K562 (cell line): ENCODE results near the gene PYROXD2. TPM values are rescaled to one million over a fixed set of nuclear protein-coding genes. Genes with fewer than 3 reads are reported as not detected.

ENCODE experiments used
- CAMTA2 ChIP-seq: fragments of 250-450 bp; sonication (Bioruptor Pico); conservative IDR thresholded peaks from 2 replicates; pipeline ENCODE4 v1.5.1; 2022
- CBX8 ChIP-seq: fragments of 200-600 bp; sonication (generic); IDR thresholded peaks from 2 replicates; pipeline ENCODE4 v1.6.1; 2012; ENCODE audit warnings: borderline replicate concordance, mixed run types, low read depth, mild to moderate bottlenecking, moderate library complexity, mixed read lengths, low read length, control low read depth, inconsistent platforms; ENCODE audit not compliant: poor library complexity, severe bottlenecking; ENCODE audit errors: extremely low read depth
- CC2D1A ChIP-seq: fragments of 450-650 bp; IDR thresholded peaks from 2 replicates; pipeline ENCODE4 v1.6.1; 2017; ENCODE audit warnings: mild to moderate bottlenecking
- CREB3 ChIP-seq: fragments of 450-650 bp; conservative IDR thresholded peaks from 2 replicates; pipeline ENCODE4 v1.6.1; 2016; ENCODE audit warnings: missing genetic modification characterization, low read depth, mild to moderate bottlenecking, missing compliant biosample characterization, moderate library complexity
- DMBX1 ChIP-seq: fragments of 250-450 bp; sonication (Bioruptor Pico); IDR thresholded peaks from 2 replicates; pipeline ENCODE4 v1.8.0; 2022; ENCODE audit warnings: inconsistent platforms, mild to moderate bottlenecking, moderate library complexity, borderline replicate concordance
- MBD1 ChIP-seq: fragments of 250-450 bp; sonication (Bioruptor Pico); IDR thresholded peaks from 2 replicates; pipeline ENCODE4 v1.8.0; 2022; ENCODE audit warnings: inconsistent platforms
- PHTF2 ChIP-seq: fragments of 250-450 bp; sonication (Bioruptor Pico); IDR thresholded peaks from 2 replicates; pipeline ENCODE4 v1.5.0; 2021; ENCODE audit warnings: mild to moderate bottlenecking
- PRDM10 ChIP-seq: fragments of 450-650 bp; IDR thresholded peaks from 2 replicates; pipeline ENCODE4 v1.6.1; 2018; ENCODE audit not compliant: partially characterized antibody
- SIN3A ChIP-seq, 2 experiments: fragments of 150-350 bp in 1 of 2; IDR thresholded peaks; 2 replicates each; pipeline ENCODE4 v1.6.1; 2011 to 2016; ENCODE audit warnings: borderline replicate concordance in 2 of 2, low read depth in 2 of 2, low read length in 2 of 2, mild to moderate bottlenecking in 2 of 2, moderate library complexity in 2 of 2; ENCODE audit not compliant: control insufficient read depth in 1 of 2
- USF1 ChIP-seq: sonication (generic); formaldehyde crosslinking; IDR thresholded peaks from 2 replicates; pipeline ENCODE4 v1.9.0; 2022; ENCODE audit warnings: mild to moderate bottlenecking, missing genetic modification reagents
- ZBTB12 ChIP-seq: fragments of 250-450 bp; sonication (Bioruptor Pico); IDR thresholded peaks from 2 replicates; pipeline ENCODE4 v1.4.0; 2020
- ZNF274 ChIP-seq: IDR thresholded peaks from 2 replicates; pipeline ENCODE4 v1.6.1; 2011; ENCODE audit warnings: low read depth, mild to moderate bottlenecking, low read length, moderate library complexity, borderline replicate concordance
- ZNF282 ChIP-seq: sonication (generic); formaldehyde crosslinking; IDR thresholded peaks from 2 replicates; pipeline ENCODE4 v1.8.1; 2023; ENCODE audit warnings: missing genetic modification reagents
- polyA plus RNA-seq, 8 experiments: library from polyadenylated mRNA; depleted of rRNA in 4 of 8; stranded (reverse) in 5 of 8; unstranded in 3 of 8; fragments of >200 nt; fragmentation: Nextera tagmentation in 2 of 8; fragmentation: Illumina TruSeq in 1 of 8; extraction: Ambion mirVana in 2 of 8; extraction: Trizol in 1 of 8; gene quantifications; 2 replicates each; pipeline versions ENCODE4 v1.2.1 to v1.2.3, GENCODE V29; 2011 to 2014; ENCODE audit warnings: inconsistent platforms in 1 of 8, missing spikeins in 1 of 8
- total RNA-seq, 7 experiments: library from RNA; depleted of rRNA in 6 of 7; stranded (reverse); fragments of >200 nt in 6 of 7; fragmentation: Illumina TruSeq in 2 of 7; extraction: Trizol in 2 of 7; gene quantifications; 2 replicates each; pipeline versions ENCODE4 v1.2.1 to v1.2.3, GENCODE V29; 2011 to 2021; ENCODE audit warnings: low replicate concordance in 1 of 7

The PYROXD2 gene
- total and polyA plus RNA-seq, 9 of the 15 experiments (the other 6 are each of a cell fraction or from before 2014, with no cell fraction given), result 0.14 to 1.4 (median 0.58) TPM

- TF ChIP-seq PRDM10 (no peak), ZNF282 (CRISPR knock-in tag) (no peak), CC2D1A (no peak), CAMTA2 (no peak), ZBTB12 (no peak), DMBX1 (CRISPR knock-in tag) (no peak), CREB3 (tag) (no peak), USF1 (CRISPR knock-in tag) (no peak), MBD1 (CRISPR knock-in tag) (no peak), CBX8 (no peak), PHTF2 (no peak), ZNF274 (no peak), SIN3A (IDR thresholded peaks at IDR 0.05; ENCODE audit: borderline replicate concordance in 2 of 2, control insufficient read depth in 1 of 2, low read depth in 2 of 2, low read length in 2 of 2) (no peak)
Observed at GRCh38 chr10:98340940-98341310, 74.1 kb downstream of the PYROXD2 start (continued).
